Esophagus mucosa (tissue), 1 donor: ENCODE results near the gene CHST12. TPM values are rescaled to one million over a fixed set of nuclear protein-coding genes. Genes with fewer than 3 reads are reported as not detected.
"Not testable (repeated sequence)": the region's sequence is repeated elsewhere in the genome, so short reads cannot be mapped to it uniquely, and the experiment has no call there.

Experiments
- ATAC-seq: fragments of 200-7000 bp; cut with Tn5 transposase; one replicate; pipeline ENCODE4 v1.9.1; 2020
- total RNA-seq: library from RNA; stranded (reverse); gene quantifications from one replicate; pipeline ENCODE4 v1.2.4, GENCODE V29; 2023
- donor health status: DM: yes; HTN: yes; CAD: no.

Gene CHST12
- total RNA-seq, 1 donor from 2014 or later, result 4.1 TPM

GRCh38 chr7:2465928-2466327 is 62.5 kb downstream of the CHST12 start:
- ATAC-seq, result no peak

- no peak for ATAC-seq
These were observed 63.3 kb downstream of the CHST12 start for GRCh38 chr7:2466675-2467074.

GRCh38 chr7:2468227-2468626 is 64.8 kb downstream of the CHST12 start:
- ATAC-seq, result no peak

GRCh38 chr7:2469460-2470203 is 66.2 kb downstream of the CHST12 start:
- not testable (repeated sequence) for ATAC-seq

GRCh38 chr7:2470204-2471021 is 67.0 kb downstream of the CHST12 start:
- ATAC-seq, result no peak

- peak; percentile 76 for ATAC-seq
These were observed 67.6 kb downstream of the CHST12 start for GRCh38 chr7:2471022-2471329.

GRCh38 chr7:2471396-2471795 is 68.0 kb downstream of the CHST12 start:
- ATAC-seq, result peak; percentile 57

- ATAC-seq, result no peak
These were observed 69.3 kb downstream of the CHST12 start for GRCh38 chr7:2472739-2473138.

GRCh38 chr7:2473496-2474180 is 70.2 kb downstream of the CHST12 start:
- ATAC-seq, result no peak

GRCh38 chr7:2474224-2474623 is 70.8 kb downstream of the CHST12 start:
- ATAC-seq, result no peak

GRCh38 chr7:2474813-2475677 is 71.6 kb downstream of the CHST12 start:
- ATAC-seq, result no peak

- ATAC-seq, result no peak
These were observed 72.2 kb downstream of the CHST12 start for GRCh38 chr7:2475678-2476015.

- ATAC-seq, result no peak
These were observed 72.9 kb downstream of the CHST12 start, which contains the start of gene GRIFIN for GRCh38 chr7:2476298-2476697. TSS of gene GRIFIN (minus strand) at chr7:2476398. CDS start at chr7:2476383, 15 bp downstream.

GRCh38 chr7:2476776-2477446 is 73.5 kb downstream of the CHST12 start:
- no peak for ATAC-seq

- peak; percentile 74 for ATAC-seq
These were observed 74.3 kb downstream of the CHST12 start for GRCh38 chr7:2477447-2478398.

- ATAC-seq, result peak; percentile 71
These were observed 75.0 kb downstream of the CHST12 start for GRCh38 chr7:2478399-2478785.

- ATAC-seq, result peak; percentile 2
These were observed 75.4 kb downstream of the CHST12 start for GRCh38 chr7:2478800-2479199.

- ATAC-seq, result no peak
These were observed 76.1 kb downstream of the CHST12 start for GRCh38 chr7:2479276-2480069.

GRCh38 chr7:2480070-2480408 is 76.6 kb downstream of the CHST12 start:
- no peak for ATAC-seq

- no peak for ATAC-seq
These were observed 77.8 kb downstream of the CHST12 start for GRCh38 chr7:2481195-2481594.
